ENCODE results near the gene TRAK2. TPM values are rescaled to one million over a fixed set of nuclear protein-coding genes. Genes with fewer than 3 reads are reported as not detected.

Gene TRAK2
- total RNA-seq, 2 donors from 2014 or later: 14.8 to 15.2 TPM

DNA sequence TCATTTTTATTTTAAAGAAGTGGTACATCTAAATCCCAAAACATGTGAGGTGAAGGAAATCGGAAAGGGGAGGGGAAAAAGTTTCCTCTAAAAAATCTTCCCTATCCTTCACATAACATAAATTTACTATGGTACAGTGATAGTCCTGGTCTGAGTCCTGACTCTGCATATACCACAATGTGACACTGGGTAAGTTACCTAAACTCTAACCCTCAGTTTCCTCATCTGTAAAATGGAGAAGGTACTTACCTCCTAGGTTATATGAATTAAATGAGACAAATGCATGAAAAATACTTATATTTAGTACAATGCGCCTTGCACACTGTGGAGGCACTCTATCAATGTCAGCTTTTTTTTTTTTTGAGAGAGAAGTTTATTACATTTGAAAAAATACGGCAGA is 42.3 kb downstream of the TRAK2 start:
- Histone ChIP-seq H3K27me3 (ENCODE audit: control insufficient read depth, insufficient read depth, low read length, poor library complexity, severe bottlenecking) (no peaks in the 10 kb centered on the region), H3K4me1 (ENCODE audit: control insufficient read depth, insufficient read depth, low read length) (peaks cover 5% of the 10 kb centered on the region), H3K36me3 (ENCODE audit: control insufficient read depth, insufficient read depth, low read length) (no peaks in the 10 kb centered on the region), H3K9ac (ENCODE audit: extremely low read depth, low read length, poor library complexity, severe bottlenecking) (no peak overlapping the region), H3K27ac (ENCODE audit: low read depth, low read length) (no peak overlapping the region), H3K4me3 (ENCODE audit: low read length) (no peak overlapping the region), H3K9me3 (ENCODE audit: control insufficient read depth, low read length) (no peaks in the 10 kb centered on the region)
- Mint-ChIP-seq H3K27ac (no peak overlapping the region), H3K4me3 (no peak overlapping the region), H3K9me3 (no peaks in the 10 kb centered on the region), H3K27me3 (ENCODE audit: insufficient read depth) (no peaks in the 10 kb centered on the region), H3K36me3 (ENCODE audit: low read depth) (no peaks in the 10 kb centered on the region), H3K4me1 (peaks cover 14% of the 10 kb centered on the region)
- TF ChIP-seq CTCF (conservative IDR thresholded peaks at IDR 0.05): no peak
- no peak for DNase-seq
- WGBS, 2 experiments (ENCODE audit: insufficient coverage in 1 of 2, insufficient read length in 1 of 2): 88% methylated on average over 1 of the region's 3 CpGs; no CpG with 5 or more reads in 1 of the 2 experiments

DNA sequence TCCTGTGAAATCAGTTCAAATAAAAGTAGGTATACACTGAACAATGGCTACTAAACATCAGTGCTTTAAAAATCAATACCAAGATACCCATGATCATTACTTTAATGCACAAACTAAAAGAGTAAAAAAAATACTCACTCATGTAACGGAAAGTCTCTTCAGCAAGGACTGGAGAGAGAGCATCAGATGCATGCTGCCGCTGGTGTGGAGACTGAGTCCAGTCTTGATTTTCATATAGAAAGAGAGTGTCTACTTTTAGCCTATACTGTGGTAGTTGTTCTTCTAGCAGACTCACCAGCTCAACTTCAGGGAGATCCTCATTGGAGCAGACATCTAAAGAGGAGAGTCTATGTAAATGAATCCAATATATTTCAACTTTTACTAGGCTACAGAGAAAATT is 44.0 kb downstream of the TRAK2 start:
- no peak overlapping the region for H3K27ac ChIP-seq (ENCODE audit: low read depth, low read length)
- H3K27ac Mint-ChIP-seq: no peak overlapping the region

GRCh38 chr2:201406077-201406662 is 45.1 kb downstream of the TRAK2 start:
- Mint-ChIP-seq H3K36me3 (ENCODE audit: low read depth) (no peaks in the 10 kb centered on the region), H3K9me3 (no peaks in the 10 kb centered on the region), H3K27ac (no peak overlapping the region), H3K4me1 (peaks cover 16% of the 10 kb centered on the region), H3K4me3 (no peak overlapping the region), H3K27me3 (ENCODE audit: insufficient read depth) (no peaks in the 10 kb centered on the region)
- Histone ChIP-seq H3K36me3 (ENCODE audit: control insufficient read depth, insufficient read depth, low read length) (no peaks in the 10 kb centered on the region), H3K9ac (ENCODE audit: extremely low read depth, low read length, poor library complexity, severe bottlenecking) (no peak overlapping the region), H3K9me3 (ENCODE audit: control insufficient read depth, low read length) (no peaks in the 10 kb centered on the region), H3K27ac (ENCODE audit: low read depth, low read length) (no peak overlapping the region), H3K4me3 (ENCODE audit: low read length) (no peak overlapping the region), H3K27me3 (ENCODE audit: control insufficient read depth, insufficient read depth, low read length, poor library complexity, severe bottlenecking) (no peaks in the 10 kb centered on the region), H3K4me1 (ENCODE audit: control insufficient read depth, insufficient read depth, low read length) (peaks cover 10% of the 10 kb centered on the region)
- 79 to 100% methylated on average over 1 to 2 of the region's 3 CpGs for WGBS, 2 experiments (ENCODE audit: insufficient coverage in 1 of 2, insufficient read length in 1 of 2)
- TF ChIP-seq CTCF (conservative IDR thresholded peaks at IDR 0.05): no peak
- no peak for DNase-seq

More for the DNA sequence above, 44.0 kb downstream of the TRAK2 start:
- Mint-ChIP-seq H3K36me3 (ENCODE audit: low read depth) (no peaks in the 10 kb centered on the region), H3K4me3 (no peak overlapping the region), H3K4me1 (peaks cover 16% of the 10 kb centered on the region), H3K9me3 (no peaks in the 10 kb centered on the region), H3K27me3 (ENCODE audit: insufficient read depth) (no peaks in the 10 kb centered on the region)
- H3K4me1 ChIP-seq (ENCODE audit: control insufficient read depth, insufficient read depth, low read length): peaks cover 10% of the 10 kb centered on the region
- H3K9me3 ChIP-seq (ENCODE audit: control insufficient read depth, low read length): no peaks in the 10 kb centered on the region
- TF ChIP-seq CTCF (conservative IDR thresholded peaks at IDR 0.05): no peak
- no peaks in the 10 kb centered on the region for H3K27me3 ChIP-seq (ENCODE audit: control insufficient read depth, insufficient read depth, low read length, poor library complexity, severe bottlenecking)
- H3K9ac ChIP-seq (ENCODE audit: extremely low read depth, low read length, poor library complexity, severe bottlenecking): no peak overlapping the region
- no peaks in the 10 kb centered on the region for H3K36me3 ChIP-seq (ENCODE audit: control insufficient read depth, insufficient read depth, low read length)
- DNase-seq: no peak
- 97 to 100% methylated on average over 2 of the region's 2 CpGs for WGBS, 2 experiments (ENCODE audit: insufficient coverage in 1 of 2, insufficient read length in 1 of 2)
- H3K4me3 ChIP-seq (ENCODE audit: low read length): no peak overlapping the region
